HG02870 (cell line): ENCODE results near the gene TMF1.

ENCODE experiments used
- ATAC-seq: cut with Tn5 transposase; IDR thresholded peaks from one replicate; pipeline ENCODE4 v1.9.1; 2021; ENCODE audit warnings: mild to moderate bottlenecking, moderate library complexity; ENCODE audit not compliant: unreplicated experiment

The TMF1 gene

GRCh38 chr3:69081583-69082262 is 29.6 kb upstream of the TMF1 start:
- ATAC-seq, result no peak

GRCh38 chr3:69080233-69080920 is 28.2 kb upstream of the TMF1 start, which contains the start of gene UBA3:
Gene UBA3 (minus strand): TSS chr3:69080365. CDS start chr3:69080353, 12 bp downstream.
- ATAC-seq, result peak; percentile 32

GRCh38 chr3:69079269-69080159 is 27.4 kb upstream of the TMF1 start:
- ATAC-seq, result no peak

- ATAC-seq, result no peak
Observed at GRCh38 chr3:69072928-69073327, 20.8 kb upstream of the TMF1 start.

- no peak for ATAC-seq
Observed at GRCh38 chr3:69066121-69066520, 14.0 kb upstream of the TMF1 start.

- no peak for ATAC-seq
Observed at GRCh38 chr3:69065318-69065964, 13.3 kb upstream of the TMF1 start.

GRCh38 chr3:69063636-69064035 is 11.5 kb upstream of the TMF1 start:
- ATAC-seq, result no peak

- no peak for ATAC-seq
Observed at GRCh38 chr3:69059688-69060087, 7.6 kb upstream of the TMF1 start.

- ATAC-seq, result no peak
Observed at GRCh38 chr3:69058947-69059224, 6.8 kb upstream of the TMF1 start.

- peak; percentile 96 for ATAC-seq
Observed at GRCh38 chr3:69058180-69058946, 6.2 kb upstream of the TMF1 start.

- ATAC-seq, result peak; percentile 6
Observed at GRCh38 chr3:69052472-69052898, 352 bp upstream of the TMF1 start.

GRCh38 chr3:69048990-69049389 is 3.1 kb downstream of the TMF1 start:
- no peak for ATAC-seq

GRCh38 chr3:69044608-69045007 is 7.5 kb downstream of the TMF1 start:
- ATAC-seq, result no peak

GRCh38 chr3:69033470-69033869 is 18.7 kb downstream of the TMF1 start:
- no peak for ATAC-seq

GRCh38 chr3:69032737-69033136 is 19.4 kb downstream of the TMF1 start:
- no peak for ATAC-seq

- no peak for ATAC-seq
Observed at GRCh38 chr3:69032142-69032541, 20.0 kb downstream of the TMF1 start.

GRCh38 chr3:69031635-69032034 is 20.5 kb downstream of the TMF1 start:
- ATAC-seq, result no peak

GRCh38 chr3:69020857-69021256 is 31.3 kb downstream of the TMF1 start:
- no peak for ATAC-seq

GRCh38 chr3:69020424-69020823 is 31.7 kb downstream of the TMF1 start:
- ATAC-seq, result no peak

- no peak for ATAC-seq
Observed at GRCh38 chr3:69016901-69017300, 35.2 kb downstream of the TMF1 start.
